GM18498 (cell line): ENCODE measurements around the gene PRSS56.

Source experiments
- ATAC-seq: cut with Tn5 transposase; IDR thresholded peaks from one replicate; pipeline ENCODE4 v1.9.1; 2021; ENCODE audit warnings: mild to moderate bottlenecking, moderate library complexity; ENCODE audit not compliant: unreplicated experiment

PRSS56 gene

DNA sequence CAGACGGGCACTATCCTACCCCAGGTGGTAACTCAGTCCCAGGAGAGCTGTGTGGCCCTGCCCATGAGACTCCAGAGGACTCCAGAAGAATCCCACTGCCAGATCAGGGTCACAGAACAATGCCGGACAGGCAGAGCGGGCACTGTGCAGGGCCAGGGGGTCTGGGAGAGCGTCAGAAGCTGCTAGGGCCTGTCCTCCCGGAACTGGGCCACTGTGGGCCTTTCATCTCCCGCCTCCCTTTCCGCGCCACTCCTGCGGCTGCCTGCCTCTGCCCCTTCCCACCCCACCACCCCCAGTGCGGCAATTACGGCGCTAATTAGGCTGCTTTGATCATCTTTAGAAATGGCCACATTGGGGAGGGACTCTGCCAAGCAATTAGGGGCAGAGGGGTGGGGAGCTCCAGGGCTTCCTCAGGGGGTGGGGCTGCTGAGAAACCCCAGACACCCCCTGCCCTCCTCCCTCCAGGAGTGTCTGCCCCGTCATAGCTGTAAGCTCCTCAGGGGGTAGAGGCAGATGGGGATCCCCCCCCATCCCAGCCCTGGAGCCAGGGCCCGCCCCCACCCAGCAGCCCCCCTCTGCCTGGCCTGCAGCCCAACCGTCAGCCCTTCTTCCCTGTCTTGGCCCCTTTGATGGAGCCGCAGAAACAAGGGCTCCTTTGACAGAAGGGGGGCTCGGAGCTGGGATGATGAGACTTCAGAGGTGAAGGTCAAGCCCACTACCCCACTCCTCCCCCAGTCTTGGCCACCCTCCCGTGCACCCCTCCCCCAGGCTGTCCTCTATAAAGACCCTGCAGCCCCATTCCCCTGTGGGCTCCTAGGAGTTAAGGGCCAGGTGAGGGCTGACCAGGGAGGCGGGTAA is at the start of gene PRSS56:
PRSS56 (plus strand) TSS at position 808 of the 858 bp plus-strand sequence. CDS start 211 bp downstream, outside the sequence.
- no peak for ATAC-seq

DNA sequence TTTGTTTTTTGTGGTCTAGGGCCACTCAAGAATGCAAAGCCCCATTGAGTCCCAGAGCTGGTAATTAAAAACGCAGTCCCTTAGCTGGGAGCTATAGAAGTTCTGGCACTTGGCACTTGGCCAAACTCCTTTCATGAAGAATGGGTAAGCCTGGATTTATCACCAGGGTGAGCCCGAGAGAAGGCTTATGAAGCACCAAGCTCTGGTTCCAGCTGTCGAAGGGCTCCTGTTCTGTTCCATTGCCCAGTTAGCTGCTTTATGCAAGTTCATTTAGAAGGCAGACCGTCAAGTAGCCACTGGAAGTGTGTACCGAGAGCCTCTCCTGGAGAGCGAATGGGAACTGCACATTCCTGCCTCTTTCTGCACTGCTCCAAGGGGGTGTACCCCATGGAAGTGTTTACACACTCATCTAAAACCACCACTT is 46.7 kb upstream of the PRSS56 start:
- no peak for ATAC-seq

DNA sequence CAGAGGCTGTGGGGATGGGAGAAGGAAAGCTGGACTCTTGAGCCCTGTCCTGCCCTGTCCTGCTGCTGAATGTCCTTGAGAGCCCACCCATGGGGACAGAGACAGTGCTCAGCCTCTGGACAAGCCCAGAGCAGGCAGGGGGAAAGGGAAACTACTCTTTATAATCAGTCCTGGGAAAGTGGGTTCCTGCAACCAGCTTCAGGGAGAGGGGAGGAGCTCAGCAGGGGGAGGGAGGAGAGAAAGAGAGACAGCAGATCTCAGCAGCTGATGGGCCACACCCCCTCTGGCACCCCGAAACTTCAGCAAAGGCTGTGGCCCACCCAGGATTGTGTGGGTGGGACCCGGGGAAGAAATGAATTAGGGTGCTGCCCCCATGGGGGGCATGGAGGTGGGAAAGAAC is 44.1 kb upstream of the PRSS56 start:
- no peak for ATAC-seq

DNA sequence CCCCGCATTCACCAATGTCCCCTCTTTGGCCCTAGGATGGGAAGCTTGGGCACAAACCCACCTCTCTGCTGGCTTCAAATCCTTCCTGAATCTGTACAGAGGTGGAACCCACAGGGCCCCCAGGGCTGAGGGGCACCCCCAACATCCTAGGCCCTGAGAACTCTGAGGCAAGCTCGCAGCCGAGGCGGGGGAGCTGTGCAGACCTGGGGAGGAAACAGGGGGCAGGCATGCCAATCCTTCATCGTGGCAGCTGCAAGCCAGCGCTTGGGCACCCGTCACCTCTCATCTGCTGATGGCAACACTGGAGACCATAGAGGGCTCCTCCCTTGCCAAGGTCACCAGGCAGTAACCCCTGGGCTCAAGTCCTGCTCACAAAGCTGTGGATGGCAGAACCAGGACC is 43.4 kb upstream of the PRSS56 start:
- ATAC-seq, result no peak

DNA sequence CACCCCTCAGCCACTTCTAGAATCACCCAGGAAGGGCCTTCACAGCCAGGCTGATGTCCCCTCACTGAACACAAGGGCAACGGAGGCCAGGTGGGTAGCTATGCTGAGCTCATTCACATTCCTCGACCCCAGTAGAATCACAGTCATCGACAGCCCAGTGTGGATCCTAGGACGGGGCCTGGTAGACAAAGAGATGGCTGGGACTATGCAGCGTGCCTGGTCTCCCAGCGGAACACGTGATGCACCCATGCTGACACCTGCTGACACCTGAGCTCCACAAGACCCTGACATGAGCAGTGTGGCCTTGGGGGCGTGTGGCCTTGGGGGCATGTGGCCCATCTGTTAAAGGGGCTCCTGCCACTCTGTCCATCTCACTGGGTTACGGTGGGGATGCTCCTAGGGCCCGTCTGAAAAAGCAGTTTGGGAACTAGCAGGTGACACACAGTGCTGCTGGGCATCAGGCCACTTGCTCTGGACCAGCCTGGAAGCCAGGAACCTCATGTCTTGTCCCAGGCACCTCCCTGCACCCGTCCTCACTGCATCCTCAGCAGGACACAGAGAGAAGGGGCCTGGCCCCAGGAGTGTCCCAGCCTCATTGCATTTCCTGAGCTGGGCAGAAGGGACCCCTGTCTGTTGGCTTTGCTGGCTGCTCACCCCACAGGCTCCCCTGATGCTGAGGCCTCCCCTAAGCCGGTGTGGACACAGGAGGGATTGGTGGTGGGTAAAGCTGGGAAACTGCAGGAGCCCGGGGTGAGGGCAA is 42.3 kb upstream of the PRSS56 start:
- no peak for ATAC-seq

DNA sequence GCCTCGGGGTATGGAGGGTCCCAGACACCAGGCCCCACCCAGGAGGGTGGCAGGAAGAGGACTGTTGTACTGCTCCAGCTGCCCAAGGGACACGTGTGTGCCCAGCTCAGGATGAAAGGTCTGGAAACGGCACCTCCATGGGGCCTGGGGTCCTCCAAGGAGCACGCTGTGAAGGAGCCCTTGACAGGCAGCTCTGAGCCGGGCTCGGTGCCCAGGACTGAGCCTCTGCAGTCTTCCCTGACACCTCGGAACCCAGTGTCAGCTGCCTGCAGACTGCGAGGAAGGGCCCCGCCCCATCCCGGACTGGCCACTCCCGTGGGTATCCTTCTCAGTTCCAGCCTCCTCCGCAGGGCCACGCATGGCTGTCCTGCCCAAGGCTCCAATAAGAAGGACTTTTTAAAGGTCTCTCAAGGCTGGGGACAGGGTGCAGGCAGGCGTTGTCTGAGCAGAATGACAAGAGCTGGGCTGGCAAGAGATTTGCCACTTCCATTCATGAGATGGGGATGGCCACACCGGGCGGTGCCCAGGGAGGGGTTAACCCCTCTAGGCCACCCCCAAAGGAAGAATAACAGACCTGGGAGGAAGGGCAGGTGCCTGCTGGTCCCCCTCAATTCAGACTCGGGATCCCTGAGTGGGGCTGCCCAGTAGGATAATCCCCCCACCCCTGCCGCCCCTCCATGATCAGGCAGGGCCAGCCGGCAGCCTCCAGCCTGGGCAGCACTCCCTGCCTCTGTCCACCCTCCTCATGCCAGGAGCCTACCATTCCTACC is 41.4 kb upstream of the PRSS56 start:
- no peak for ATAC-seq

DNA sequence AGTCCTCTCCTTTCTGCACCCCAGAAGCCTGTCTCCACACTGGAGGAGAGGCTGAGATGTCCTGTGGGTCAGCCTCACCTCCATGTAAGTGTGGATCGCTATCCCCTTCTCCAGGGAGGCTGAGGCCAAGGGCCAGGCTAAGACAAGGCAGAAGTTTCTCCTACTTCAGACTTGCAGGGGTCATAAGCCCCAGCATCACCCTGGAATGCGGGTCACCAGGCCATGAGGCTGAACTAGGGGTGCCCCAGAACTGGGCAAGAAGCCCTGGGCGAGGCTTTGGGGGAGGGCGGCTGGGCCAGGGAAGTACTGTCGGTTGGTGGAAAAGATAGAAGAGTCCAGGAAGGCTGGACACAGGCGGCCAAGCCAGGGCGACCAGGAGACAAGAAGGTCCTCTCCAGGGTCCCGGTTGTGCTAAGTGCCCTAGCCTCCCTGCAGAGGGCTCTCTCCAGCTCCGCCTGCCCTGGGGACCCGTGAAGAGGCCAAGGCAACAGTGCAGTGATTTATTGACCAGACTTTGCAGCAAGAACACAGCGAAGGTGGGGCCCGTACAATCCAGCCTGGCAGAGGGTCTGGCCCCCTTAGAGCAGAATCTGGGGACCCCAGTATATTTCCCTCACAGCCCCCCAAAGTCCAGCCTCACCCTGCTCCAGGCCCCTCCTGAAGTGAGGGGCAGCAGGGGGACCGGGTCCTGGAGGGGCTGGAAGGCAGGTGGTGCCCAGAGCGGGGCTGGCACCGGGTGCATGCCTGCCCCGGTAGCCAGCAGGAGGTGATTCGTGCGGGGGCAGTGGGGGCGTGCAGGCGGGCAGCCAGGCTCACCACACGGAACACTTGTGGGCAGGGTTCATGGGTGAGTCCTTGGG is 40.6 kb upstream of the PRSS56 start:
- no peak for ATAC-seq

DNA sequence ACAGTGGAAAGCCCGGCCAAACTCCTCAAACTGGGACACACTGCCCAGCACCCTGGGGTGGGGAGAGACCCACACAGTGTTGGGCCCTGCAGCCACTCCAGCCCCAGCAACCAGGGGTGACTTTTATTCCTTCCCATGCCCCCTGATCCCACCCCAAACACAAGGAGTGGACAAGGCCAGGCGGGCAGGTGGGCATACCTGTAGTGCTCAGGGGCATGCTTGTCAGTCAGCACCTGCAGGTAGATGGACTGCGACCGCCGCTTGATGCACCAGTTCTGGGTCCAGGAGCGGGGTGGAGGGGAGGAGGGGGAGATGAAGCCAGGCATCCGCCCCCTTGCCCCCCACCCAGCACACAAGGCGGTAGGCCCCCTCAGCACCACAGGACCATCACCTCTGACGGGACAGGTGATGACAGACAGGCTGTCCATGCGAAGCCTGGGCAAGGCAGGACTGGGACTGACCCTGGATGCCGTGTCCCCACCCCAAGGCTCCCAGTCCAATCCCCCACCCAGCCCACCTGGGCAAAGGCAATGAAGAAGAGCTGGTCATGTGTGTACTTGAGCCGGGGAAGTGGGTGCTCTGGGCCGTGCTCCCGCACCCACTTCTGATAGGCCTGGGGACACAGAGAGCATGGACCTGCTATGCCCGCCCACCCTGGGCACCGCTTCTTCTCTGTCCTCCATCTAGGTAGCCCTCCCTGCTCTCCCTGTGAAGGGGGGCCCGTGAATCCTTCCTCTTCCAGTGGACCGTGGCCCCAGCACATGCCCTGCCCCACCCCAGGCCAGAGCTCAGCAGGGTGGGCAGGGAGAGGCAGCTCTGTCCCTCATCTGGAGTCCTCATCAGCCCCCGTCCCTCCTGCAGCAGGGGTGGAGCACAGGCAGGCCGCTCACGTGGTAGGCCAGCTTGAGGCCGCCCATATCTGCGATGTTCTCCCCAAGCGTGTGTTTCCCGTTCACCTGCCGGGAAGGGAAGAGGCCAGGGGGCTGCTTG is 39.7 kb upstream of the PRSS56 start:
- no peak for ATAC-seq

DNA sequence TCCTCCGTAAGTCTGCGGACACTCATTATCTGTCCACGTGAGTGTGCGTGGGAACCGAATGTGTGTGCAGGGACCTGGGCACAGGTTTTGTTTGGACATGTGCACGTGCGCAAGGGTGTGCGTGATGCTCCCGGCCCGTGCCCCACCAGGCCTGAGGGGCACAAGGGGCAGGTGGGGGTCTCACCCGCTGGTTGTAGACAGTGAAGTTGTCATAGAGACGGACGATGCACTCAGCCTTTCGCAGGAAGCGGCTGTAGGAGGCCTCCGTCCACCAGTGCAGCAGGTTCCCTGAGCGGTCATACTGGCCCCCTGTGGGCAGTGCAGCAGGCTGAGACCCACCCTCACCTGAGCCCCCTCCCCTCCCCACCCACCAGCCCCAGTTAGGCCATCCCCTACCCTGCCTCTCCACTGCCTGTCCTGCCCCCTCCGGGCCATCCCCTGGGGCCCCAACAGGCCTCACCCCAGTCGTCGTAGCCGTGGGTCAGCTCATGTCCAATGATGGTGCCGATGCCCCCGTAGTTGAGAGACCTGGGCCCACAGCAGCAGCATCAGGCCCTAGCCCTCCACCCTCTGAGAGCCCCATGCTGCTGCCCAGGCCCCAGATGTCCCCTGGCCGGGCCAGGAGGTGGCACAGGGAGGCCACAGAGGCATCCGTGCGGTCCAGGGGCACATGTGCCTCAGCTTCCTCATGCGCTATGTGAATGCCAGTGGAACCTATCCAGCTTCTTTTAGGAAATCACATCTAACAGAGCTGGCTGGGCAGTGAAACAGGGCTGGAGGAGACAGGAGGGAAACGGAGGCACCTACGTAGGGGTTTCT is 38.7 kb upstream of the PRSS56 start:
- ATAC-seq, result no peak

DNA sequence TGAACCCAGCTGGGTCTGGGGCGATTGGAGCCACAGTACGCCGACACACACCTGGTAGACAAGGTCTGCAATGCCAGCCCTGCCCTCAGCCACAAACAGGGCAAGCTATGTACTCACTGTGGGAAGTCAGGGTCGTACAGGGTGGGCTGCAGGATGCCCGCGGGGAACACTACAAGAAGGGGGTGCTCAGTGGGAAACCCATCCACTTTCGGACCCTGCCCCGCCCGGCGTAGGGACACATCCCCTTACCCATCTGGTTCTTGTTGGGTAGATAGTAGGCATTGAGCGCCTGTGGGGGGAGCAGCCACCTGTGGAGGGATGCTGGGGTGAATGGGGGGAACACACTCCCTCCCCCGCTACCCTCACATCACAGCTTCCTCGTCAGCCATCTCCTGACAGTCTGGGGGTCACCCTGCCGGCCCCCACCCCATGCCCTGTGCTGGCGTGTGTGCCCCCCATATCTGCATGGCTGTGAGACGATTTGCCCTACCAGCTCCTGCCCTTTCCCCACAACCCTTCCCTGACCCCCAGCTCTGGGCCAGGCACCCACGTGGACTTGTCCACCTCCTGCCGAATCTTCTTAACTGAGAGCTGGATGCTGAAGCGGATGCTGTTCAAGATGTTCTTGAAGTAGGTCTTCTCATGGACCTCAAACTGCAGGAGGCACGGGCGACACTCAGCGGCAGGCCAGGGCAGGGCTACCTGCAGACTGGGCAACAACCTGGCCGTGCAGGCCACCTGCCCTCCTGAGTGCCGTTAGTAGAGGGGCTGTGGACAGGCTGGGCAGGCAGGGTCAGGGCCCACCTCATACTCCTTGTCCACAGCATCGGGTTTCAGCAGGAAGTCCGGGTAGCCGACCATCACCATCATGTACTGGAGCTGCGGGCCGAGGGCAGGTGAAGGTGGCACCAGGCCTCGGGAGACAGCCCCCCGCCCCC is 37.6 kb upstream of the PRSS56 start:
- no peak for ATAC-seq

DNA sequence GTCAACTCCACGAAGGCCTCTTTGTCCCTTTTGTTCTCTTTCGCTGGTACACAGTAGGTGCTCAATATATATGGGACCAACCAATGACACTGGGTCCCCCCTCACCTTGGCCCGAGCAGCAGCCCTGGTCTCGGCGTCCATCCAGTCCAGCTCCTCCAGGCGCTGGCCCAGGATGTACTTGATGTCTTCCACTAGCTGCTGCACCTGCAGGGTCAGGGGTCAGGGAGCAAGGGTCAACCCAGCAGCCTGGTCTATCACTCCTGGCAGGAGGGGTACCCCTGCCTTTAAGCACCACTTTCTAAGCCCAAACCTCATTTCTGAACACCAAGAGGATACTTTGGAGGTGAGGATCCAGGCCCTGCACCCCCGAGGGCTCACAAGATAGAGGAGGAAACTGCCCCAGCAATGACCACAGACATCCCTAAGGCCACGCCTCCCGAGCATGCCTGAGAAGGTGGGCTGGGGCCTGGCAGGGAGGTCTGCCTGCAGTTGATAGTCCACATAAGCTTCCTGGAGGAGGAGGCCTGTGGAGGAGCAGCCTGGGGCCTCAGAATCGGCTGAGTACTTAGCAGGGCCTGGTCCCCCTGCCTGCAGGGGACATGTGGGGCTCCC is 36.8 kb upstream of the PRSS56 start:
- no peak for ATAC-seq

DNA sequence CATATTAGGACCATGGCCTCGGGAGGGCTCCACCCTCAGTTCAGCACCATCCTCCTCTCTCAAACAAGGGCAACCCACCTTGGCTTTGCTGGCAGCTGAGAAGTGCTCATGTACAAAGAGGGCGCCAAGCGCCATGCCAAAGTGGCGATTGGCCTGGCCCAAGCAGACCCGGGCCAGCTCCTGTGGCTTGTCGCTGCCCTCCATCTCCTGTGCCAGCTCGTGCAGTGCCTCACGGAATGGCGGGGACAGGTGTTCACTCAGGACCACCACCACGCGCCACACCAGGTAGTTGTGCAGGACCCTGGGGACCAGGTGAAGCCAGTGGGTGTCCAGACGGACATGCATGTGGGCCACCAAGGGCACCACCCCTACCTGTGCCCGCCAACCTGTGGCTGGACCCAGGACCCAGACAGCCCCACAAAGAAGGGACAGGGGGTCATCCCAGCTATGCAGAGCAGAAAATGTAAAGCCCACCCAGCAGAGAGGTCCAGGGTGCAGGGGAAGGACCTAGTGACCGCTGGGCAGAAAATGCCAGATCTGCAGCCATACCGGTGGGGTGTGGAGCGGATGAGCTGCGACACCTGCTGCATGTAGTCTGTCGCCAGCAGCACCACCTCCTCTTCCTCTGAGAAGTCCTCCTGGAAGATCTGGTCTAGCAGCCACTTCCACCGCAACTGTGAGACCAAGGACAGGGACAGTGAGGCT is 36.1 kb upstream of the PRSS56 start:
- no peak for ATAC-seq

DNA sequence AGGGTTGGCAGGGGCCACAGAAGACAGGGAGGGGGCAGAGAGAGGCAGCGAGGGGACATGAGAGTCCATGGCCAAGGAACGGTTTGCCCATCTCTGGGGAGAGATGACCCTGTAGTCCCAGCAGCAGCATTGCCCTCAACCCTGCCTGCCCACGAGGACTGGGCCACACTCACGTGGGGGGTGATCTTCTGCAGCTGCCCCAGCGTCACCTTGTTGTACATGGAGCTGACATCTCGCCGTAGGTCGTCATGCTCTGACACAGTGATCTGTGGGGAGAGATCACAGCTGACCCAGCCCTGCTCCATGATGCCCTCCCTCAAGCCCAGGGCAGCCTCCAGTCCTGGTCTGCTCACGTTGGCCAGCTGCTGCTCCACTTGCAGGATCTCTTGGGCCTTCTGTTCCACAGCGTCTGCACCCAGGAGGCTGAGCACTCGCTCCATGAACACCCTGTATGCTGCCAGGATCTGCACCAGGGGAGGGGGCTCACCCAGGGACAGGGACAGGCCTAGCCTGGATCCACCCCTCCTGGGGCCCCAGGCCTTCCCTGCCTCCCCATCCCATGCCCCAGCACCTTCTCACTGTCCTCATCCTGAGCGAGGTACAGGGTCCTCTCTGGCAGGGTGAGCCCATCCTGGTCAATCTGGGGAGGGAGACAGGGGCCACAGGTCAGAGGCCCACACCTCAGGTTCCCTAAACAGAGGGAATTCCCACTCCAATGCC is 35.4 kb upstream of the PRSS56 start:
- no peak for ATAC-seq

DNA sequence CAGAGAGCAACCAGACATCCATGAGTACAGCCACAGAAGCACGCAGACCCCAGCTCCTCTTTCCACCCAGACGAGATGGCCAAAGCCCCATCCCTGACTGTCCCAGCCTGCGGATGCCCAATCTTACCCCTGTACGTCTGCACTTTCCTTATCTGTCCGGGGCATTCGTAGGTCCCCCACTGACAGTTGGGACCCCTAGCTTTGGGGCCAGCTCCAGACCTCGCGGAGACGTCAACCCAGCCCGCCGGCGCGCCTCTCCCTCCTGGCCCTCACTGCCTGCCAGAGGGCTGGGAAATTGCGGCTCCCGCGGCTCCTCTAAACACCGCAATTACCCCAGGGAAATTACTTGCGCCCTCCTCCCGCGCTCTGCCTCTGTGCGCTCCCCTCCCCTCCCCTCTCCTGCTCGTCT is 34.8 kb upstream of the PRSS56 start:
- ATAC-seq, result no peak

DNA sequence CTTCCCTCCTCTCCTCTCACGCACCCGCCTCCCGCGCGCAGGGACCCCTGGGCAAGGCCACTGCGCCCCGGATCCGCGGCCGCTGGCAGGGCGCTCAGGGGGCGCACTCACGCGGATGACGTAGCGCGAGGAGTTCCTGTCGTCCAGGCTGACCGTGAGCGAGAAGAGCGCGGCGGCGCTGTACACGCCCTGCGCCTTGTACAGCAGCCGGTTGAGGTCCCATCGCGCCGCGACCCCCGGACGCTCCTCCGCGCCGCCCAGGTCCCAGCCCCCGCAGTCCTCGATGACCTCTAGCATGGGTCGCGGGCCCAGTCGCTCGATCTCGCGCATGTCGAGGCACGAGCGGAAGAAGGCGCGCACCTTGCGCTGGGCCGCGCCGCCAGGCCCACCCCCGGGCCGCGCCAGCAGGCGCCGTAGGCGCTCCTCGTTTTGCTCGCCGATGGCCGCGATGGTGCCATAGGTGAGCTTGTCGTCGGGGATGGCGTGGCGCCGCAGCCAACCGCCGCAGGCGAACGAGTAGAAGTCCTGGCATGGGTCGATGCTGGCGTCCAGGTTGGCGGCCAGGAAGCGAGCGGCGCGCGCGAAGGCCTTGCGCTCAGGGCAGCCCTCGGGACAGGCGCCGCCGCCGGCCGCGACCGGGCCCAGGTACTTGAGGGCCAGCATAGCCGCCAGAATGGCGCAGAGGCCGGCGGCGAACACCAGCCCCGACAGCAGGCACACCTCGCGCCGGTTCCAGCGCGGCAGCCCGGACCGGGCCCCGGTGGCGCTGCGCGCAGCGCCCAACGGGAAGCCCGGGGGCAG is 34.2 kb upstream of the PRSS56 start:
- no peak for ATAC-seq
